PFSK-1 (cell line): Measurements from ENCODE around the gene SP2.

Experiments
- FOXP2 ChIP-seq: optimal IDR thresholded peaks from 2 replicates; pipeline ENCODE3; 2011; ENCODE audit warnings: borderline replicate concordance, control low read depth, inconsistent platforms; ENCODE audit not compliant: insufficient read depth; ENCODE audit errors: extremely low read length, extremely low read depth
- POLR2AphosphoS5 ChIP-seq: IDR thresholded peaks from 2 replicates; pipeline ENCODE4 v1.6.1; 2012; ENCODE audit warnings: low read depth, mild to moderate bottlenecking, control low read depth, low read length, moderate library complexity
- TF ChIP-seq, protein P1 (sequence below), 2 experiments: IDR thresholded peaks; 2 replicates each; pipeline versions ENCODE4 v1.6.1 to v1.8.0; 2011 to 2012; ENCODE audit warnings: low read depth in 2 of 2, low read length in 2 of 2, control low read depth in 1 of 2, inconsistent platforms in 1 of 2, mild to moderate bottlenecking in 1 of 2, moderate library complexity in 1 of 2; ENCODE audit not compliant: insufficient read depth in 1 of 2

DNA sequence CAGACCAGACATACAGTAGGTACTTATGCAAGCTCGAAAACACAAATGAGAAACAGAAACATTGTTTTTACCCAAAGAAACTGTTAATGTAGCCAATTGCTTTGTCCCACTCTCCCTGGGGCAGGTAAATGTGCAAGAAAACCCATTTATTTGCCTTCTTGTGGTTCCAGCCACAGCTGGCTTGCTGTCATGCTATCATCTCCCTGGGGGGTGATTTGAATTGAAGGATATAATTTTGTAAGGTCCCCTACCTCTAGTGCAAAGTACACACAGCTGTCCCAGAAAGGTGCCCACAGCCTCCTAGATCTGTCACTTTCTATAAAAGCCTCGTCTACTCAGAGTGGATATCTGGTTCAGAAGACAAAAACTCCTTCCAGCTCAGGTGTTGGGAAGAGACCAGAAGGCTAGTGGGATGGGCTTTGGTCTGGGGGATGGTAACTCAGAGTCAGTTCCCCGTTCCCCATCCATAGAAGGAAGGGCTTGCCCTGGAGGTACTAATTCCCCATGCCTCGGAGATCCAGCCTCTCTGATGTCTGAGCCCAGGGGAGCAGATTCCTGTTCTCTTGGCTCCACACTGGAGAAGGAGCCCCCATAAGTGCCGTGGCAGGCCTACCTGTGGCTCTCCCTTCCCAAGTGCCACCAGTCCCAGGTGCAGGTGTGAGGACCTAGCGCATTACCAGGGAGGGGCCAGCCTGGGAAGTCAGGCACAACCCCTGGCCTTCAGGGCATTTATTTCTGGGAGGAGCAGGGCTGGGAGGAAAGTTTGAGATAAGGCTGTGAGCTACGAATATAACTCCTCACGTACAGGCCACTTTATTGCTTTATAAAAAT lies 64.0 kb downstream of the SP2 start:
- no peak for TF ChIP-seq POLR2AphosphoS5
- TF ChIP-seq, protein P1, sequence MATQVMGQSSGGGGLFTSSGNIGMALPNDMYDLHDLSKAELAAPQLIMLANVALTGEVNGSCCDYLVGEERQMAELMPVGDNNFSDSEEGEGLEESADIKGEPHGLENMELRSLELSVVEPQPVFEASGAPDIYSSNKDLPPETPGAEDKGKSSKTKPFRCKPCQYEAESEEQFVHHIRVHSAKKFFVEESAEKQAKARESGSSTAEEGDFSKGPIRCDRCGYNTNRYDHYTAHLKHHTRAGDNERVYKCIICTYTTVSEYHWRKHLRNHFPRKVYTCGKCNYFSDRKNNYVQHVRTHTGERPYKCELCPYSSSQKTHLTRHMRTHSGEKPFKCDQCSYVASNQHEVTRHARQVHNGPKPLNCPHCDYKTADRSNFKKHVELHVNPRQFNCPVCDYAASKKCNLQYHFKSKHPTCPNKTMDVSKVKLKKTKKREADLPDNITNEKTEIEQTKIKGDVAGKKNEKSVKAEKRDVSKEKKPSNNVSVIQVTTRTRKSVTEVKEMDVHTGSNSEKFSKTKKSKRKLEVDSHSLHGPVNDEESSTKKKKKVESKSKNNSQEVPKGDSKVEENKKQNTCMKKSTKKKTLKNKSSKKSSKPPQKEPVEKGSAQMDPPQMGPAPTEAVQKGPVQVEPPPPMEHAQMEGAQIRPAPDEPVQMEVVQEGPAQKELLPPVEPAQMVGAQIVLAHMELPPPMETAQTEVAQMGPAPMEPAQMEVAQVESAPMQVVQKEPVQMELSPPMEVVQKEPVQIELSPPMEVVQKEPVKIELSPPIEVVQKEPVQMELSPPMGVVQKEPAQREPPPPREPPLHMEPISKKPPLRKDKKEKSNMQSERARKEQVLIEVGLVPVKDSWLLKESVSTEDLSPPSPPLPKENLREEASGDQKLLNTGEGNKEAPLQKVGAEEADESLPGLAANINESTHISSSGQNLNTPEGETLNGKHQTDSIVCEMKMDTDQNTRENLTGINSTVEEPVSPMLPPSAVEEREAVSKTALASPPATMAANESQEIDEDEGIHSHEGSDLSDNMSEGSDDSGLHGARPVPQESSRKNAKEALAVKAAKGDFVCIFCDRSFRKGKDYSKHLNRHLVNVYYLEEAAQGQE (IDR thresholded peaks at IDR 0.05; ENCODE audit: insufficient read depth in 1 of 2, low read depth in 2 of 2, low read length in 2 of 2): no peak
- no peak for TF ChIP-seq FOXP2
